ENCODE measurements around the gene PGRMC1. TPM values are rescaled to one million over a fixed set of nuclear protein-coding genes. Genes with fewer than 3 reads are reported as not detected.
"Not testable (repeated sequence)": the region's sequence is repeated elsewhere in the genome, so short reads cannot be mapped to it uniquely, and the experiment has no call there.

PGRMC1 gene
- total RNA-seq, 1 experiment from 2014 or later = 174 TPM

DNA sequence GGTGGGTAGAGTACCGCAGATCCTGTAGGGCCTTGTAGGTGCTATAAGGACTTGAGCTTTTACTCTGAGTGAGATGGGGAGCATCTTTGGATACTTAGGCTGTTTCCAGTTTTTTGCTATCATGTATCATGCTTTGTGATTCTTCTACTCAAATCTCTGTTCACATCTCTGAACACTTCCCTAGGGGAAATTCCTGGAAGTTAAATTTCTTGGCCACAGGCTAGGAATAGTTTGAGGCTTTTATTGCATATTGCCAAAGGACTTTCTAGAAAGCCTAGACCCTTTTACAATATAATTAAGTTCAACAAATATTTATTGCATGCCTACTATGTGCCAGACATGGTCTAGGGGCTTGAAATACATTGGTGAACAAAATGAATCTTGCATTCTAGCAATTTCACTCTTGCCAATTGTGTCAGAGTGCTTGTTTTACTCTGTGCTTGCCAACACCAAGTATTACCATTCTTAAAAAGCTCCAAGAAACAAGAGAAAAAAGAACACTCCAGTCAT is 4.1 kb upstream of the PGRMC1 start:
- DNase-seq (ENCODE audit: low read depth) = no peak

- DNase-seq (ENCODE audit: low read depth) = no peak
These were observed 1.0 kb upstream of the PGRMC1 start for GRCh38 chrX:119235051-119235511.

GRCh38 chrX:119236623-119237561 is 807 bp downstream of the PGRMC1 start:
- peak; percentile 55 for DNase-seq (ENCODE audit: low read depth)

GRCh38 chrX:119237562-119237942 is 1.5 kb downstream of the PGRMC1 start:
- no peak for DNase-seq (ENCODE audit: low read depth)

DNA sequence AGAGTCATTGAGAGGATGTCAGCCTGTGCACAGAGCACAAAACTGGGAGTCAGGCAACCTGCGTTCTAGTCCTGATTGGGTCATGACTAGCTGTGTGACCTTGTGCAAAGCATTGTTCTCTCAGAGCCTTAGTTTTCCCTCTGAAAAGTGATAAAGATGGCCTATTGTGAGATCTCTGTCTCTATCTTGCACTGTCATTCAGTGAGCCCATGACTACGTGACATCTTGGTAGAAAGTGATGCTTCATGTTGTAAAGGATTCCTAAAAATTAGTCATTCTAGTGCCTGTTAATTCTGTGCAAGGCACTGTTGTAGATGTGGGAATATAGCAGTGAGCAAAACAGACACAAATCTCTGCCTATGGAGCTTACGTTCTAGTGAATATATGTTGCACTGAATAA is 2.5 kb downstream of the PGRMC1 start:
- peak; percentile 13 for DNase-seq (ENCODE audit: low read depth)

- peak; percentile 82 for DNase-seq (ENCODE audit: low read depth)
These were observed 4.3 kb downstream of the PGRMC1 start for GRCh38 chrX:119240356-119240755.

DNA sequence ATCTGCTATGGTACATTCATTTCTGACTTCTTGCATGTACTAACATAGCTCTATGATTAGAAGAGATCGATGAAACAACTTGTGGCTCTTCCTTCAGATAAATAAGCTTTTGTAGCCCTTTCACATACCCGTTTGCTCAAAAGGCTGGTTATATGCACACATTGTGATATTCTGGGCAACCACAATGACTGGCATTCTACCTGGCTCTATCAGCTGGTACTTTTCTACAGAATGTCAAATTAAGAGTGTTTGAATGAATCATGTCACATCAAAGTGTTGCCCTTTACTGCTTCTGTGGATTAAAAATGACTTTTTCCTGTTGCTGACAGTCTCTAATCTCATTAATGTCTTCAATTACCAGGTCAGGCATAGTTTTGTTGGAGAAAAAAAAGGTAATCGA is 11.6 kb downstream of the PGRMC1 start:
- no peak for DNase-seq (ENCODE audit: low read depth)

DNA sequence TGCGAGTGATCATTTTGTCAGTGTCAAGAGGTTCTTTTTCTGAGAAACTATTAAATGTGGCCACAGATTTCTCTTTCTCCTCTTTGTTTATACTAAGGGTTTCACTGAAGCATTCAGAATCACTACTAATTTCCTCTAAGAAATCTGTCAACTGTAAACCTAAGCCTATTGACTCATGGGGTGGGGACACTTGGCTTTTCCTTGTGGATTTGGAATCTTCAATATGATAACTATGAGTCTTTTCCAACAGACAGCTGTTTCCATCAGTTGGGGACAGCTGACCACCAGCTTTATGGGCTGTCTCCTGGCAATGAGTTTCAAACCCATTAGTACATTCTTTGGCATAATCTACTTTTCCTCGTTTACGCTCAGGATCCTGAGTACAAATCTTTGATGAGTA is 13.8 kb downstream of the PGRMC1 start:
- peak; percentile 86 for DNase-seq (ENCODE audit: low read depth)

GRCh38 chrX:119251386-119251785 is 15.3 kb downstream of the PGRMC1 start:
- no peak for DNase-seq (ENCODE audit: low read depth)

- DNase-seq (ENCODE audit: low read depth) = no peak
These were observed 16.6 kb downstream of the PGRMC1 start for GRCh38 chrX:119252716-119253115.

DNA sequence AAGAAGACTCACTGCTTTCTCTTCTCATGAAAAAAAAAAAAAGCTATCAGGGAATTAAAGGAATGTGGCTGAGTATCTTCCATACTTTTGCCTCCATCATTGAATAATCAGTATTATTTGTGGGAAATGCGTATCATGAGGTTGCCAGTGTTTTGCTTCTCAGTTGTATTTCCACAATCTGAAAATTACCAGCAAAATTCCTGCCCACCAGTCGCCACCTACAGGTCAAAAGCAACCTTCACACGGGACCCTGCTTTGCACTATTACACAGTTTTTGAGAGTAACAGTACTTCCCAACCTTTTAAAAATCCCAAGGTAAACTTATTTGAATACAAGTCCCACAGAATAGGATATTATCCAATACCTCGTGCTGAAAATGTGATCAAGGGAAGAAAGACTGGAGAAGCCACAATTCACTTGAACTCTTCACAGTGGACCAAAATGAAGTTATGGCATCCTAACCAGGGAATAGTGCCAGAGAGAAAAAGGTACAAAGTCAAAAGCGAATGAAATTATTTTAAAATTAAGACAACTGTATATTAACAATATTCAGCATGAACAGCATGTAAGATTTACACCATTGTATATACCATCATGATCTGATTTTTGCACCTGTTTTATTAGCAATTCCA is 30.4 kb downstream of the PGRMC1 start:
- peak; percentile 9 for DNase-seq (ENCODE audit: low read depth)

GRCh38 chrX:119267115-119267514 is 31.0 kb downstream of the PGRMC1 start:
- not testable (repeated sequence) for DNase-seq (ENCODE audit: low read depth)

GRCh38 chrX:119272882-119273419 is 36.9 kb downstream of the PGRMC1 start:
- no peak for DNase-seq (ENCODE audit: low read depth)

DNA sequence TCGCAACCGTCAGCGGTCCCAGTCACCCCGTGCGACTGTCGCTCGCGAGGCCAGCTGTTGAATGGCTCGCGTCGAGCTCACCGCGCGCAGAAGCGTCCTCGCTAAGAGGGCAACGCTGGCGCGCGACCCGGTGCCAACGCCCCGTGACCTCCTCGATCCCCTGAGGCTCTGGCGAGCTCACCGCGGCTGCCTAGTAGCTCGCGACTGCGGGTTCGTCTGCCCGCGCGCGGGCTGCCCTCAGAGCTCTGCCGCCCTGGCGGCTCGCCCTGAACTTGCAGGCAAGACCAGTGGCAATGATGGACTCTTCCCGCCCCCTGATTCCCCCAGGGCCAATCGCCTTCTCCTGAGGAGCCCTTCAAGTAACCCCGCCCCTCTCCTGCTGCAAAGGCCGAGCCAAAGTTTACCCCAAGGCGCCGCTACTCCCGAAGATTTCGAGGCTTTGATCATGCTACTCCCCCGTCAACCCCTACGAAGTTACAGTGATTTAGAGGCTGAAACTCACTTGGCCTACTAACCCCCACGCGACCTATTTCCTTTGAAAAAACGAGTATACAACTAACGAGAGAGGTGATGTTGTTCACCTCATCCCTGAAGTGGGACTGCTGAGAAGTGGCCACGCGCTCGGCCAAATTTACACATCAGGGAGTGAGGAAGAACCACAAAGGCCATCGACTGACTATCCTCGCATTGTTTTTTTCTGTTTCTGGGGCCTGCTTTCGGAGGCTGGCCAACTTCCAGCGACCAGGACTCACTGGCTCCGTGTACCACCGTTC is 37.5 kb downstream of the PGRMC1 start:
- DNase-seq (ENCODE audit: low read depth) = no peak

DNA sequence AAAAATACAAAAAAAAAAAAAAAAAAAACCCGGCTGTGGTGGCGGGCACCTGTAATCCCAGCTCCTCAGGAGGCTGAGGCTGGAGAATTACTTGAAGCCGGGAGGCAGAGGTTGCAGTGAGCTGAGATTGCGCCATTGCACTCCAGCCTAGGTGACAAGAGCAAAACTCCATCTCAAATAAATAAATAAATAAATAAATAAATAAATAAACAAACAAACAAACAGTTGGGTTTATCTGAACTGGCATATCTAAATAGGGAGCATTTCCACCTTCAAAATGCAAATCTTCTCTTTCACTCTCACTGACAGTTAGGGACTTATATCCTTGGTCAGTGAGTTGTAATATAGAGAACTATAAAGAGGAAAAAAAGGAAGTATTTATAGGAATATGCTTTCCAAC is 46.3 kb downstream of the PGRMC1 start:
- DNase-seq (ENCODE audit: low read depth) = not testable (repeated sequence)

DNA sequence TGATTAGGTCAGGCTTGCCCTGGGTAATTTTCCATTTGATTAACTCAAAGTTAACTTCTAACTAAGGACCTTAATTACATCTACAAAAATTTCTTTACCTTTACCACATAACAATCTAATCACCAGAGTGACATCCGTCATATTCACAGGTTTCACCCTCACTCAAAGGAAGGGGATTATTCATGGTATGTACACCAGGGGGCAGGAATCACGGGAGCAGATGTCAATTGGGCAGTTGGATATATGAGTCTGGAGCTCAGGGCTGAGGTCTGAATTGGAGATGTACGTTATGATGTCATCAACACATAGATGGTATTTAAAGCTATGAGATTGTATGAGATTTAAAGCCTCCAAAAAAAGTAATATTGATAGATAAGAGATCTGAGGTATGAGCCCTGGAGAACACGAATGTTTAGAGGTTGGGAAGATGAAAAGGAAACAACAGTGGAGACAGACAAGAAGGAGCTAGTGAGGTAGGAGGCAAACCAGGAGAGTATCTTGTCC is 52.9 kb downstream of the PGRMC1 start:
- no peak for DNase-seq (ENCODE audit: low read depth)

GRCh38 chrX:119290476-119290875 is 54.4 kb downstream of the PGRMC1 start:
- DNase-seq (ENCODE audit: low read depth) = no peak

DNA sequence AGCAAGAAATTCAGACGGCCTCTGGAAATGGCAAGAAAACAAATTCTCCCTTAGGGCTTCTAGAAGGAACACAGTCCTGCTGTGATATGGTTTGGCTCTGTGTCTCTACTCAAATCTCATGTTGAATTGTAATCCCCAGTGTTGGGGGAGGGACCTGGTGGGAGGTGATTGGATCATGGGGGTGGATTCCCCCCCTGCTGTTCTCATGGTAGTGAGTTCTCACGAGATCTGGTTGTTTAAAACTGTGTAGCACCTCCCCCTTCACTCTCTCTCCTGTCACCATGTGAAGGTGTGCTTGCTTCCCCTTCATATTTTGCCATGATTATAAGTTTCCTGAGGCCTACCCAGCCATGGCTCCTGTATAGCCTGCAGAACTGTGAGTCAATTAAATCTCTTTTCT is 55.2 kb downstream of the PGRMC1 start:
- DNase-seq (ENCODE audit: low read depth) = not testable (repeated sequence)

GRCh38 chrX:119292445-119292844 is 56.4 kb downstream of the PGRMC1 start:
- DNase-seq (ENCODE audit: low read depth) = no peak
